ENCODE data around the gene MIA2.

The MIA2 gene

GRCh38 chr14:39431416-39432178 is 197.9 kb downstream of the MIA2 start:
- peaks cover 11 to 36% of the 10 kb centered on the region in 2 donors for H3K4me1 ChIP-seq (ENCODE audit: control insufficient read depth in 1 of 2, insufficient read depth in 2 of 2, low read length in 2 of 2)
- no peaks in the 10 kb centered on the region for H3K27me3 ChIP-seq (ENCODE audit: low read depth, low read length)
- peak overlapping the region; percentile 97 for H3K27ac ChIP-seq (ENCODE audit: low read length)
- H3K4me3 ChIP-seq (ENCODE audit: low read depth in 1 of 2, low read length in 2 of 2) = peak overlapping the region; percentile 84 to 99
- H3K9me3 ChIP-seq (ENCODE audit: control insufficient read depth in 1 of 2, low read length in 2 of 2) = no peaks in the 10 kb centered on the region
- H3K36me3 ChIP-seq (ENCODE audit: control insufficient read depth in 1 of 2, insufficient read depth in 2 of 2, low read length in 2 of 2) = no peaks in the 10 kb centered on the region

- no peaks in the 10 kb centered on the region for H3K36me3 ChIP-seq (ENCODE audit: control insufficient read depth in 1 of 2, insufficient read depth in 2 of 2, low read length in 2 of 2)
- peak within 1 kb of the TSS; percentile 97 for H3K27ac ChIP-seq (ENCODE audit: low read length)
- H3K27me3 ChIP-seq (ENCODE audit: low read depth, low read length) = no peaks in the 10 kb centered on the region
- H3K4me3 ChIP-seq (ENCODE audit: low read depth in 1 of 2, low read length in 2 of 2) = peak within 1 kb of the TSS; percentile 84 to 99
- H3K9me3 ChIP-seq (ENCODE audit: control insufficient read depth in 1 of 2, low read length in 2 of 2) = no peaks in the 10 kb centered on the region
- peaks cover 11 to 31% of the 10 kb centered on the region in 2 donors for H3K4me1 ChIP-seq (ENCODE audit: control insufficient read depth in 1 of 2, insufficient read depth in 2 of 2, low read length in 2 of 2)
Measured at GRCh38 chr14:39432179-39432618, 198.5 kb downstream of the MIA2 start, which contains the start of gene FBXO33. Gene FBXO33 (minus strand): TSS chr14:39432433. CDS start chr14:39432162, 271 bp downstream.

GRCh38 chr14:39432619-39433451 is 199.1 kb downstream of the MIA2 start:
- peak overlapping the region; percentile 64 to 69 for H3K4me3 ChIP-seq (ENCODE audit: low read depth in 1 of 2, low read length in 2 of 2)
- no peaks in the 10 kb centered on the region for H3K36me3 ChIP-seq (ENCODE audit: control insufficient read depth in 1 of 2, insufficient read depth in 2 of 2, low read length in 2 of 2)
- peaks cover 11 to 26% of the 10 kb centered on the region in 2 donors for H3K4me1 ChIP-seq (ENCODE audit: control insufficient read depth in 1 of 2, insufficient read depth in 2 of 2, low read length in 2 of 2)
- H3K27me3 ChIP-seq (ENCODE audit: low read depth, low read length) = no peaks in the 10 kb centered on the region
- no peaks in the 10 kb centered on the region for H3K9me3 ChIP-seq (ENCODE audit: control insufficient read depth in 1 of 2, low read length in 2 of 2)
- H3K27ac ChIP-seq (ENCODE audit: low read length) = peak overlapping the region; percentile 80

DNA sequence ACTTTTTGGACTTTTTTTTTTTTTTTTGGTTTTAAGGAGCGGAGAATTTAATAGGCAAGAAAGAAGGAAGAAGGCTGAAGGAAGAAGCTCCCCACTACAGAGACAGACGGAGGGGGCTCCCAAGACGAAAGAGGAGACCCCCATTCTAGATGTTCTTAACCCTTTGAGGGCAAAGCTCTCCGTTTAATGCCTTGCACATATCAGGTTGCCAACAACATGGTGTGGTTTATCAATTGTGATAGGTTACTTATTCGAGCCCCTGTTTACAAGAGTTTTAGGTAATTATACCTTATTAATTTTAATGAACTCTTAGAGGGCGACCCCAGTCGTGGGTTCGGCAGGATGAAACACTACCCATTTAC is 199.7 kb downstream of the MIA2 start:
- Histone ChIP-seq H3K4me1 (ENCODE audit: control insufficient read depth in 1 of 2, insufficient read depth in 2 of 2, low read length in 2 of 2) (peaks cover 11 to 20% of the 10 kb centered on the region in 2 donors), H3K36me3 (ENCODE audit: control insufficient read depth in 1 of 2, insufficient read depth in 2 of 2, low read length in 2 of 2) (no peaks in the 10 kb centered on the region), H3K9me3 (ENCODE audit: control insufficient read depth in 1 of 2, low read length in 2 of 2) (no peaks in the 10 kb centered on the region), H3K4me3 (ENCODE audit: low read depth in 1 of 2, low read length in 2 of 2) (peak overlapping the region; percentile 64 to 69), H3K27me3 (ENCODE audit: low read depth, low read length) (no peaks in the 10 kb centered on the region), H3K27ac (ENCODE audit: low read length) (peak overlapping the region; percentile 80)

DNA sequence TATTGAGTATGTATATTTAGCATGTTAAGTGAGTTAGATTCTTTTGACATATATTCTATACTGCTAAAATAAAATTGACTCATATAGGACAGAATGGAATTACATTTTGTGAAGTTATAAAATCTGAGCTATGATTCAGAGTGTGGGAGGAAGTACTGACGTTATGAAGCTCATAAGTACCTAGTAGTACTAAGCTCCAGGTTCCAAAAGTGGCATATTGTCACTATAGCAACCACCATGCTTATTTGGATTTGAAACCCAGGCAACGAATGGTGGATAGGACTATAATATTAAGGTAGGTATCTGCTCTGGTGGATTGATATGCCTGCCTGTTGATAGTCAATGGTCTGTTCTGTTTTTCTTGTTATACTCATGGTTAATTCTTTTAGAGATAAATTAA is 200.7 kb downstream of the MIA2 start:
- H3K4me1 ChIP-seq (ENCODE audit: control insufficient read depth in 1 of 2, insufficient read depth in 2 of 2, low read length in 2 of 2) = peaks cover 11% of the 10 kb centered on the region in 2 donors
- H3K4me3 ChIP-seq (ENCODE audit: low read depth in 1 of 2, low read length in 2 of 2) = no peak overlapping the region
- no peaks in the 10 kb centered on the region for H3K27me3 ChIP-seq (ENCODE audit: low read depth, low read length)
- no peaks in the 10 kb centered on the region for H3K36me3 ChIP-seq (ENCODE audit: control insufficient read depth in 1 of 2, insufficient read depth in 2 of 2, low read length in 2 of 2)
- no peaks in the 10 kb centered on the region for H3K9me3 ChIP-seq (ENCODE audit: control insufficient read depth in 1 of 2, low read length in 2 of 2)
- no peak overlapping the region for H3K27ac ChIP-seq (ENCODE audit: low read length)

DNA sequence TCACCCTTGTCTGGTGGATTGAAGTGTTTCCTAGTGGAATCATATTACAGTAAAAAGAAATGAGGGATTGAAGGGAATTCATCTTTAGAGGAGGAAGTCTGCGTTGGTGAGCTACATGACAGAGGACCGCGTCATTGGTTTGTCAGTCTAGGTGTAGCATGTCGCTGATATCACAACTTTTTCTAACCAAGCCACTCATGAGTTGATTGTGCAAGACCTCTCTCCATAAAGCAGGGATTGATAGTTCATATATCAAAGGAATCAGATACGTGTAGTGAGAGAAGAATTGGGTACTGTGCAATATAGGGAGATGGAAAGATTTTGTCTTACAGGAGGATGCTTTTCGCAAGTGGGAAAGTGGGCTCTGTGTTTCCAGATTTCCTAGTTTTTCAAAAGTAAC is 201.5 kb downstream of the MIA2 start:
- Histone ChIP-seq H3K27ac (ENCODE audit: low read length) (no peak overlapping the region), H3K4me3 (ENCODE audit: low read depth in 1 of 2, low read length in 2 of 2) (no peak overlapping the region), H3K36me3 (ENCODE audit: control insufficient read depth in 1 of 2, insufficient read depth in 2 of 2, low read length in 2 of 2) (no peaks in the 10 kb centered on the region), H3K4me1 (ENCODE audit: control insufficient read depth in 1 of 2, insufficient read depth in 2 of 2, low read length in 2 of 2) (peaks cover 2 to 4% of the 10 kb centered on the region in 2 donors), H3K9me3 (ENCODE audit: control insufficient read depth in 1 of 2, low read length in 2 of 2) (no peaks in the 10 kb centered on the region), H3K27me3 (ENCODE audit: low read depth, low read length) (no peaks in the 10 kb centered on the region)

Measured in muscle layer of duodenum (tissue), 2 donors.